ENCODE results near the gene FGF18. TPM values are rescaled to one million over a fixed set of nuclear protein-coding genes. Genes with fewer than 3 reads are reported as not detected.

Gene FGF18
- total RNA-seq, 4 donors from 2014 or later = 0.20 TPM; not detected in 3

- H3K4me1 ChIP-seq = peaks cover 27 to 38% of the 10 kb centered on the region in 2 donors
- no peaks in the 10 kb centered on the region for H3K9me3 ChIP-seq
- TF ChIP-seq CTCF (IDR thresholded peaks at IDR 0.05 in 4 of 5, conservative IDR thresholded peaks at IDR 0.05 in 1 of 5) (no peak), POLR2A (IDR thresholded peaks at IDR 0.05) (no peak)
- H3K27me3 ChIP-seq = no peaks in the 10 kb centered on the region
- in situ Hi-C loops (cut with MboI; ENCODE audit: low sequenced_read_pairs in 4 of 4) = no loop called here
- H3K36me3 ChIP-seq = no peaks in the 10 kb centered on the region
- ATAC-seq (no peak), DNase-seq (no peak)
- intact Hi-C loops (cut with DNase I; ENCODE audit: low total_unique reads) = loop anchor here (2.0 kb wide), 2 partner anchors 65 to 621 kb away; partner anchors contain the start of gene FBXW11
- no peak overlapping the region for H3K27ac ChIP-seq
- H3K4me3 ChIP-seq = peak overlapping the region in 2 of 4 donors; percentile 75 to 94
These were observed 33.3 kb upstream of the FGF18 start for GRCh38 chr5:171386006-171386671.

- Histone ChIP-seq H3K4me1 (peaks cover 27 to 46% of the 10 kb centered on the region in 2 donors), H3K27me3 (no peaks in the 10 kb centered on the region), H3K9me3 (no peaks in the 10 kb centered on the region), H3K27ac (peak overlapping the region; percentile 89 to 95 (median 92)), H3K36me3 (no peaks in the 10 kb centered on the region), H3K4me3 (peak overlapping the region; percentile 75 to 94 (median 85))
- in situ Hi-C loops (cut with MboI; ENCODE audit: low sequenced_read_pairs in 4 of 4) = no loop called here
- TF ChIP-seq CTCF (IDR thresholded peaks at IDR 0.05 in 4 of 5, conservative IDR thresholded peaks at IDR 0.05 in 1 of 5) = no peak
- TF ChIP-seq POLR2A (IDR thresholded peaks at IDR 0.05) = no peak
- DNase-seq = no peak
- intact Hi-C loops (cut with DNase I; ENCODE audit: low total_unique reads) = loop anchor here (1.0 to 2.0 kb wide), 3 partner anchors 64 to 896 kb away; partner anchors contain the start of genes FBXW11 and UBTD2
- no peak for ATAC-seq
These were observed 32.5 kb upstream of the FGF18 start for GRCh38 chr5:171386861-171387344.

- peak; percentile 96 to 97 for DNase-seq
- Histone ChIP-seq H3K36me3 (peaks cover 0 to under 1% of the 10 kb centered on the region in 2 donors), H3K9me3 (no peaks in the 10 kb centered on the region), H3K27me3 (no peaks in the 10 kb centered on the region), H3K27ac (peak within 1 kb of the TSS; percentile 89 to 95 (median 92)), H3K4me3 (peak within 1 kb of the TSS; percentile 75 to 94 (median 85)), H3K4me1 (peaks cover 27 to 51% of the 10 kb centered on the region in 2 donors)
- in situ Hi-C loops (cut with MboI; ENCODE audit: low sequenced_read_pairs in 4 of 4) (no loop called here), intact Hi-C loops (cut with DNase I; ENCODE audit: low total_unique reads) (loop anchor here (1.0 to 2.0 kb wide), 3 partner anchors 63 to 896 kb away; partner anchors contain the start of genes FBXW11 and UBTD2)
- no peak for TF ChIP-seq CTCF (IDR thresholded peaks at IDR 0.05 in 4 of 5, conservative IDR thresholded peaks at IDR 0.05 in 1 of 5)
- TF ChIP-seq POLR2A (IDR thresholded peaks at IDR 0.05) = peak; percentile 87 to 94
- peak; percentile 96 for ATAC-seq
These were observed 32.0 kb upstream of the FGF18 start, which contains the start of gene NPM1 for GRCh38 chr5:171387345-171387969. TSS of gene NPM1 (plus strand) at chr5:171387849. CDS start at chr5:171387949, 100 bp downstream.

GRCh38 chr5:171387970-171388815 is 31.3 kb upstream of the FGF18 start:
- H3K27me3 ChIP-seq = no peaks in the 10 kb centered on the region
- no peaks in the 10 kb centered on the region for H3K9me3 ChIP-seq
- peak overlapping the region; percentile 75 to 94 (median 85) for H3K4me3 ChIP-seq
- no peak for TF ChIP-seq CTCF (IDR thresholded peaks at IDR 0.05 in 4 of 5, conservative IDR thresholded peaks at IDR 0.05 in 1 of 5)
- no peak for TF ChIP-seq POLR2A (IDR thresholded peaks at IDR 0.05)
- DNase-seq = peak; percentile 49 to 63
- peaks cover 27 to 51% of the 10 kb centered on the region in 2 donors for H3K4me1 ChIP-seq
- in situ Hi-C loops (cut with MboI; ENCODE audit: low sequenced_read_pairs in 4 of 4) = no loop called here
- H3K36me3 ChIP-seq = peaks cover 2 to 7% of the 10 kb centered on the region in 2 donors
- intact Hi-C loops (cut with DNase I; ENCODE audit: low total_unique reads) = loop anchor here (1.0 to 2.0 kb wide), 3 partner anchors 63 to 895 kb away; partner anchors contain the start of genes FBXW11 and UBTD2
- ATAC-seq = peak; percentile 40 to 42
- peak overlapping the region; percentile 89 to 95 (median 92) for H3K27ac ChIP-seq

Measured in gastrocnemius medialis (tissue), 4 donors.